OCI-LY7 (cell line): Measurements from ENCODE around the gene RXRA. TPM values are rescaled to one million over a fixed set of nuclear protein-coding genes. Genes with fewer than 3 reads are reported as not detected.

Experiments used
- microRNA-seq: library from miRNA; unstranded; fragments of <30 nt; microRNA quantifications from one replicate; pipeline ENCODE4 v1.2.0, GENCODE V29; 2022; ENCODE audit warnings: borderline replicate concordance
- small RNA-seq: library from RNA; depleted of rRNA; stranded (forward); fragments of <200 nt; gene quantifications from one replicate; pipeline ENCODE3, GENCODE V24; 2014
- total RNA-seq, 2 experiments: library from RNA; depleted of rRNA in 1 of 2; stranded (reverse); fragments of >200 nt in 1 of 2; shearing (Covaris generic) in 1 of 2; gene quantifications; 2 replicates each; pipeline ENCODE4 v1.2.3, GENCODE V29; 2014 to 2022

The RXRA gene
- total RNA-seq, 2 experiments from 2014 or later = 0.25 to 0.40 TPM

Small RNAs within 50 kb of the gene (microRNA-seq; reads per million reads assigned to microRNA genes)
- gene MIR4669 = not detected

Small RNAs within 50 kb of the gene (small RNA-seq; reads per million reads assigned to genes)
- not detected for gene MIR4669

Other genes starting within 250 kb of the RXRA start
- 27.5 and 32.5 TPM in 2 replicates for gene WDR5, start 190.4 kb upstream of the RXRA start, total RNA-seq (2014; rRNA removed; shearing (Covaris generic))
- gene WDR5, start 190.4 kb upstream of the RXRA start, total RNA-seq (2022) = 44.6 and 46.3 TPM in 2 replicates
- not detected in 2 replicates for gene RNU6ATAC, start 161.9 kb upstream of the RXRA start, total RNA-seq (2014; rRNA removed; shearing (Covaris generic))
- 80.3 and 130 TPM in 2 replicates for gene RNU6ATAC, start 161.9 kb upstream of the RXRA start, total RNA-seq (2022)